Osteoblast (primary cell): Measurements from ENCODE around the gene CDH22. TPM values are rescaled to one million over a fixed set of nuclear protein-coding genes. Genes with fewer than 3 reads are reported as not detected.

Experiments used
- DNase-seq: peaks from one replicate; pipeline ENCODE4 v3.0.0; 2011; ENCODE audit warnings: low spot score, mixed read lengths; ENCODE audit not compliant: insufficient read length; ENCODE audit errors: missing footprints
- H2AFZ ChIP-seq: 2 replicates; pipeline ENCODE4 v1.6.0; 2011; ENCODE audit warnings: mild to moderate bottlenecking, low read length
- H3K27ac ChIP-seq: 2 replicates; pipeline ENCODE4 v1.5.1; 2011; ENCODE audit warnings: mild to moderate bottlenecking, low read depth, low read length, moderate library complexity
- H3K27me3 ChIP-seq: 2 replicates; pipeline ENCODE4 v1.6.0; 2012; ENCODE audit warnings: mild to moderate bottlenecking, control low read depth, inconsistent platforms, low read length, moderate library complexity; ENCODE audit not compliant: insufficient read depth
- H3K36me3 ChIP-seq: 2 replicates; pipeline ENCODE4 v1.5.1; 2011; ENCODE audit warnings: mild to moderate bottlenecking, low read length, control low read depth, moderate library complexity; ENCODE audit not compliant: insufficient read depth
- H3K4me1 ChIP-seq: 2 replicates; pipeline ENCODE4 v1.5.1; 2011; ENCODE audit warnings: mild to moderate bottlenecking, low read length, control low read depth, moderate library complexity; ENCODE audit not compliant: insufficient read depth
- H3K4me2 ChIP-seq: 2 replicates; pipeline ENCODE4 v1.6.0; 2011; ENCODE audit warnings: mild to moderate bottlenecking, low read length; ENCODE audit not compliant: insufficient read depth
- H3K4me3 ChIP-seq: fragments of 200-600 bp; sonication (generic); 3 replicates; pipeline ENCODE4 v1.5.1; 2012; ENCODE audit warnings: mild to moderate bottlenecking, low read length, inconsistent platforms; ENCODE audit not compliant: insufficient read depth
- H3K79me2 ChIP-seq: 2 replicates; pipeline ENCODE4 v1.6.0; 2012; ENCODE audit warnings: mild to moderate bottlenecking, low read length, control low read depth, inconsistent platforms; ENCODE audit not compliant: insufficient read depth
- H3K9me3 ChIP-seq: 2 replicates; pipeline ENCODE4 v1.5.1; 2011; ENCODE audit warnings: low read depth, low read length, control low read depth
- H4K20me1 ChIP-seq: 2 replicates; pipeline ENCODE4 v1.6.0; 2012; ENCODE audit warnings: mild to moderate bottlenecking, low read length, control low read depth; ENCODE audit not compliant: insufficient read depth
- CTCF ChIP-seq: IDR thresholded peaks from 2 replicates; pipeline ENCODE4 v1.5.1; 2011; ENCODE audit warnings: mild to moderate bottlenecking, low read depth, low read length, moderate library complexity; ENCODE audit errors: extremely low read depth
- total RNA-seq: library from RNA; depleted of rRNA; stranded (reverse); fragments of >200 nt; gene quantifications from 2 replicates; pipeline ENCODE4 v1.2.3, GENCODE V29; 2012

Gene CDH22
- total RNA-seq, 1 donor, result not detected

- peak; percentile 91 for DNase-seq
- no peaks in the 10 kb centered on the region for H4K20me1 ChIP-seq
- H3K4me3 ChIP-seq, result no peak overlapping the region
- H3K27me3 ChIP-seq, result peaks cover 16% of the 10 kb centered on the region
- no peak overlapping the region for H2AFZ ChIP-seq
- no peaks in the 10 kb centered on the region for H3K9me3 ChIP-seq
- H3K27ac ChIP-seq, result no peak overlapping the region
- H3K36me3 ChIP-seq, result no peaks in the 10 kb centered on the region
- TF ChIP-seq CTCF, result peak; percentile 53
- no peaks in the 10 kb centered on the region for H3K79me2 ChIP-seq
- no peak overlapping the region for H3K4me2 ChIP-seq
- H3K4me1 ChIP-seq, result no peaks in the 10 kb centered on the region
Observed at GRCh38 chr20:46324960-46325703, 16.8 kb upstream of the CDH22 start.

GRCh38 chr20:46324379-46324778 lies 16.1 kb upstream of the CDH22 start:
- no peaks in the 10 kb centered on the region for H3K79me2 ChIP-seq
- no peaks in the 10 kb centered on the region for H3K4me1 ChIP-seq
- no peaks in the 10 kb centered on the region for H3K36me3 ChIP-seq
- no peak for DNase-seq
- no peaks in the 10 kb centered on the region for H4K20me1 ChIP-seq
- H2AFZ ChIP-seq, result no peak overlapping the region
- H3K4me3 ChIP-seq, result no peak overlapping the region
- H3K4me2 ChIP-seq, result no peak overlapping the region
- no peak overlapping the region for H3K27ac ChIP-seq
- H3K27me3 ChIP-seq, result peaks cover 16% of the 10 kb centered on the region
- TF ChIP-seq CTCF, result no peak
- H3K9me3 ChIP-seq, result no peaks in the 10 kb centered on the region

- no peak overlapping the region for H2AFZ ChIP-seq
- H3K9me3 ChIP-seq, result no peaks in the 10 kb centered on the region
- H3K27me3 ChIP-seq, result peaks cover 16% of the 10 kb centered on the region
- H3K4me2 ChIP-seq, result no peak overlapping the region
- no peaks in the 10 kb centered on the region for H3K4me1 ChIP-seq
- no peak for TF ChIP-seq CTCF
- H3K79me2 ChIP-seq, result no peaks in the 10 kb centered on the region
- no peak overlapping the region for H3K27ac ChIP-seq
- H3K36me3 ChIP-seq, result no peaks in the 10 kb centered on the region
- H4K20me1 ChIP-seq, result no peaks in the 10 kb centered on the region
- DNase-seq, result no peak
- H3K4me3 ChIP-seq, result no peak overlapping the region
Observed at GRCh38 chr20:46323557-46323956, 15.3 kb upstream of the CDH22 start.

GRCh38 chr20:46322641-46323040 lies 14.3 kb upstream of the CDH22 start:
- Histone ChIP-seq H2AFZ (no peak overlapping the region), H3K27ac (no peak overlapping the region), H3K27me3 (peaks cover 20% of the 10 kb centered on the region), H3K4me1 (no peaks in the 10 kb centered on the region), H3K4me3 (no peak overlapping the region), H4K20me1 (no peaks in the 10 kb centered on the region), H3K36me3 (no peaks in the 10 kb centered on the region), H3K9me3 (no peaks in the 10 kb centered on the region), H3K4me2 (no peak overlapping the region), H3K79me2 (no peaks in the 10 kb centered on the region)
- TF ChIP-seq CTCF, result no peak
- peak; percentile 69 for DNase-seq
